Neutrophil (primary cell): ENCODE measurements around the gene CSNK2B.

Experiments used
- H3K27ac ChIP-seq: fragments of 200-600 bp; sonication (generic); 2 replicates; pipeline ENCODE4 v1.5.1; 2016; ENCODE audit warnings: mild to moderate bottlenecking, moderate library complexity
- H3K27me3 ChIP-seq: fragments of 200-600 bp; sonication (generic); 2 replicates; pipeline ENCODE4 v1.6.0; 2016; ENCODE audit warnings: mild to moderate bottlenecking
- H3K36me3 ChIP-seq: fragments of 200-600 bp; sonication (generic); 2 replicates; pipeline ENCODE4 v1.5.1; 2017
- H3K4me1 ChIP-seq, 2 experiments: fragments of 200-600 bp in 1 of 2; sonication (generic) in 1 of 2; 1 replicate in 1 of 2; 2 replicates in 1 of 2; pipeline versions ENCODE4 v1.5.1 to v1.6.1; 2013 to 2016; ENCODE audit warnings: low read depth in 1 of 2, low read length in 1 of 2, mild to moderate bottlenecking in 1 of 2, moderate library complexity in 1 of 2; ENCODE audit not compliant: control insufficient read depth in 1 of 2, insufficient read depth in 1 of 2
- H3K4me3 ChIP-seq, 2 experiments: fragments of 200-600 bp in 1 of 2; sonication (generic) in 1 of 2; 1 replicate in 1 of 2; 2 replicates in 1 of 2; pipeline ENCODE4 v1.5.1; 2013 to 2016; ENCODE audit warnings: low read depth in 1 of 2, low read length in 1 of 2, mild to moderate bottlenecking in 1 of 2, moderate library complexity in 1 of 2
- H3K9me3 ChIP-seq: fragments of 200-600 bp; sonication (generic); 2 replicates; pipeline ENCODE4 v1.5.1; 2016
- CTCF ChIP-seq: fragments of 200-600 bp; sonication (generic); IDR thresholded peaks from 2 replicates; pipeline ENCODE4 v1.5.1; 2016; ENCODE audit warnings: antibody characterized with exemption

CSNK2B gene

GRCh38 chr6:31660381-31661261 is 5.3 kb upstream of the CSNK2B start, which contains the start of gene C6orf47:
TSS of gene C6orf47 (minus strand) at chr6:31660778. CDS start at chr6:31659947, 831 bp downstream.
- Histone ChIP-seq H3K4me1 (peaks cover 62 to 81% of the 10 kb centered on the region in 2 experiments), H3K27me3 (no peaks in the 10 kb centered on the region), H3K4me3 (peak within 1 kb of the TSS; percentile 77 to 92), H3K27ac (peak within 1 kb of the TSS; percentile 92), H3K9me3 (no peaks in the 10 kb centered on the region), H3K36me3 (peaks cover 43% of the 10 kb centered on the region)
- no peak for TF ChIP-seq CTCF

- Histone ChIP-seq H3K4me1 (peaks cover 68 to 83% of the 10 kb centered on the region in 2 experiments), H3K27ac (peak overlapping the region; percentile 92), H3K36me3 (peaks cover 34% of the 10 kb centered on the region), H3K4me3 (peak overlapping the region; percentile 77 to 92), H3K9me3 (no peaks in the 10 kb centered on the region), H3K27me3 (no peaks in the 10 kb centered on the region)
- no peak for TF ChIP-seq CTCF
Observed at GRCh38 chr6:31661262-31662123, 4.4 kb upstream of the CSNK2B start.

- peak overlapping the region; percentile 92 for H3K27ac ChIP-seq
- H3K9me3 ChIP-seq = no peaks in the 10 kb centered on the region
- H3K36me3 ChIP-seq = peaks cover 35% of the 10 kb centered on the region
- no peak for TF ChIP-seq CTCF
- H3K4me3 ChIP-seq = no peak overlapping the region
- H3K27me3 ChIP-seq = no peaks in the 10 kb centered on the region
- peaks cover 74 to 86% of the 10 kb centered on the region in 2 experiments for H3K4me1 ChIP-seq
Observed at GRCh38 chr6:31662124-31662723, 3.7 kb upstream of the CSNK2B start.

- no peak for TF ChIP-seq CTCF
- Histone ChIP-seq H3K27me3 (no peaks in the 10 kb centered on the region), H3K36me3 (peaks cover 41% of the 10 kb centered on the region), H3K4me3 (peak overlapping the region; percentile 81 to 97), H3K9me3 (no peaks in the 10 kb centered on the region), H3K4me1 (peaks cover 63 to 75% of the 10 kb centered on the region in 2 experiments), H3K27ac (peak overlapping the region; percentile 96)
Observed at GRCh38 chr6:31663126-31663960, 2.5 kb upstream of the CSNK2B start.
